HG03558 (cell line): ENCODE measurements around the gene CACTIN.

ENCODE experiments used
- ATAC-seq: cut with Tn5 transposase; IDR thresholded peaks from one replicate; pipeline ENCODE4 v1.9.1; 2021; ENCODE audit warnings: moderate number of reproducible peaks; ENCODE audit not compliant: unreplicated experiment; ENCODE audit errors: extremely low read depth

Gene CACTIN

GRCh38 chr19:3664879-3665642, 38.5 kb upstream of the CACTIN start:
- no peak for ATAC-seq

- no peak for ATAC-seq
Measured at GRCh38 chr19:3663838-3664237, 37.2 kb upstream of the CACTIN start.

- no peak for ATAC-seq
Measured at GRCh38 chr19:3661284-3662238, 35.0 kb upstream of the CACTIN start.

GRCh38 chr19:3660493-3661219, 34.1 kb upstream of the CACTIN start:
- no peak for ATAC-seq

- ATAC-seq = no peak
Measured at GRCh38 chr19:3659746-3660112, 33.1 kb upstream of the CACTIN start.

- ATAC-seq = no peak
Measured at GRCh38 chr19:3658870-3659745, 32.5 kb upstream of the CACTIN start.

- no peak for ATAC-seq
Measured at GRCh38 chr19:3658004-3658869, 31.6 kb upstream of the CACTIN start.

- no peak for ATAC-seq
Measured at GRCh38 chr19:3657395-3657769, 30.8 kb upstream of the CACTIN start.

- no peak for ATAC-seq
Measured at GRCh38 chr19:3656747-3657394, 30.3 kb upstream of the CACTIN start.

- no peak for ATAC-seq
Measured at GRCh38 chr19:3656073-3656746, 29.6 kb upstream of the CACTIN start.

- no peak for ATAC-seq
Measured at GRCh38 chr19:3655402-3656072, 28.9 kb upstream of the CACTIN start.

- ATAC-seq = no peak
Measured at GRCh38 chr19:3653865-3654513, 27.4 kb upstream of the CACTIN start.

- ATAC-seq = no peak
Measured at GRCh38 chr19:3653081-3653795, 26.6 kb upstream of the CACTIN start.

GRCh38 chr19:3652422-3652821, 25.8 kb upstream of the CACTIN start:
- ATAC-seq = no peak

- no peak for ATAC-seq
Measured at GRCh38 chr19:3651684-3652083, 25.1 kb upstream of the CACTIN start.

GRCh38 chr19:3649888-3650287, 23.3 kb upstream of the CACTIN start:
- ATAC-seq = no peak
